ENCODE measurements around the gene PSMG4. TPM values are rescaled to one million over a fixed set of nuclear protein-coding genes. Genes with fewer than 3 reads are reported as not detected.

PSMG4 gene
- total RNA-seq, 1 donor from 2014 or later, result 23.9 TPM

- Histone ChIP-seq H3K4me1 (peaks cover 13 to 46% of the 10 kb centered on the region in 2 donors), H3K9me3 (no peaks in the 10 kb centered on the region), H3K27ac (no peak overlapping the region), H3K36me3 (no peaks in the 10 kb centered on the region), H3K4me3 (peak overlapping the region; percentile 43 to 58), H3K27me3 (peaks cover 14% of the 10 kb centered on the region)
- TF ChIP-seq CTCF (IDR thresholded peaks at IDR 0.05), result no peak
- DNase-seq (ENCODE audit: low spot score in 2 of 2), result peak in 1 of 2 donors; percentile 62
- intact Hi-C loops (cut with DNase I), result loop anchor here (5.0 kb wide), 1 partner anchor 67 kb away; no protein-coding TSS in a partner anchor
These were observed 29.8 kb upstream of the PSMG4 start for GRCh38 chr6:3228771-3229565.

DNA sequence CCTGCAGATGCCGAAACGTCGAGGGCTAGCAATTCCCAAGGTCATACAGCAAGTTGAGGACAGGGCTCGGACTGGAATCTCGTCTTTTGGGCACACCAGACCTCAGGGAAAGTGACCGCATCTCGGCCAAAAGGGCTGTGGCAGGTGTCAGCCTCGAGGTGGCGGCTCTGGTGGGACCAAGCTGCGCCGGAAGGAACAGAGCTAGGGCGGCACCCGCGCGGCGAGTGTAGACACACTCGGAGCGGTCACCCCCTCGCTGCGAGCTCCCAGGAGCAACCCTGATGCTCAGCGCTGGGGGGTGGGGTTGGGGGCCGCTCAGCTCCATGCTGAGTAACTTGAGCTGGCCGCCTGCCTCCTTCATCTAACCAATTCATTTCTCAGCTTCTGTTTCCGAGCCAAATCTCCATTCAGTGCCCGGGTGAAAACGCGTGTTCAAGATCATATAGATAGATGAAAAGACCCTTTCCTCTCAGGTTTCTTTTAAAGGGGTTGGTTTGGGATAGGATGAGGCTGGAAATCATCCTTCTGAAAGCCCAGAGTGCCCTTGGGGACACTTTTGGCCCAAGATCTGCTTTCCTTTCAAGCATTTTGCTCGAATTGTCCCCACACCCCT, 29.1 kb upstream of the PSMG4 start:
- peaks cover 13 to 46% of the 10 kb centered on the region in 2 donors for H3K4me1 ChIP-seq
- H3K36me3 ChIP-seq, result no peaks in the 10 kb centered on the region
- peak in 1 of 2 donors; percentile 62 for DNase-seq (ENCODE audit: low spot score in 2 of 2)
- intact Hi-C loops (cut with DNase I), result loop anchor here (5.0 kb wide), 1 partner anchor 67 kb away; no protein-coding TSS in a partner anchor
- no peaks in the 10 kb centered on the region for H3K9me3 ChIP-seq
- no peak for TF ChIP-seq CTCF (IDR thresholded peaks at IDR 0.05)
- peaks cover 20% of the 10 kb centered on the region for H3K27me3 ChIP-seq
- H3K27ac ChIP-seq, result no peak overlapping the region
- H3K4me3 ChIP-seq, result peak overlapping the region; percentile 24 to 58

- peaks cover 13 to 46% of the 10 kb centered on the region in 2 donors for H3K4me1 ChIP-seq
- no peak for TF ChIP-seq CTCF (IDR thresholded peaks at IDR 0.05)
- H3K9me3 ChIP-seq, result no peaks in the 10 kb centered on the region
- H3K27ac ChIP-seq, result no peak overlapping the region
- intact Hi-C loops (cut with DNase I), result no loop called here
- H3K36me3 ChIP-seq, result no peaks in the 10 kb centered on the region
- peak overlapping the region; percentile 24 to 70 for H3K4me3 ChIP-seq
- H3K27me3 ChIP-seq, result peaks cover 20% of the 10 kb centered on the region
- DNase-seq (ENCODE audit: low spot score in 2 of 2), result no peak
These were observed 28.4 kb upstream of the PSMG4 start for GRCh38 chr6:3230256-3230882.

- Histone ChIP-seq H3K27me3 (peaks cover 20% of the 10 kb centered on the region), H3K27ac (no peak overlapping the region)
These were observed 27.9 kb upstream of the PSMG4 start for GRCh38 chr6:3230900-3231246.

More at GRCh38 chr6:3230900-3231246, 27.9 kb upstream of the PSMG4 start:
- no peak for TF ChIP-seq CTCF (IDR thresholded peaks at IDR 0.05)
- H3K4me3 ChIP-seq, result peak overlapping the region; percentile 58 to 70
- DNase-seq (ENCODE audit: low spot score in 2 of 2), result no peak
- intact Hi-C loops (cut with DNase I), result no loop called here
- H3K4me1 ChIP-seq, result peaks cover 13 to 46% of the 10 kb centered on the region in 2 donors
- no peaks in the 10 kb centered on the region for H3K9me3 ChIP-seq
- H3K36me3 ChIP-seq, result no peaks in the 10 kb centered on the region
